ENCODE measurements around the gene ASIC1.

The ASIC1 gene

DNA sequence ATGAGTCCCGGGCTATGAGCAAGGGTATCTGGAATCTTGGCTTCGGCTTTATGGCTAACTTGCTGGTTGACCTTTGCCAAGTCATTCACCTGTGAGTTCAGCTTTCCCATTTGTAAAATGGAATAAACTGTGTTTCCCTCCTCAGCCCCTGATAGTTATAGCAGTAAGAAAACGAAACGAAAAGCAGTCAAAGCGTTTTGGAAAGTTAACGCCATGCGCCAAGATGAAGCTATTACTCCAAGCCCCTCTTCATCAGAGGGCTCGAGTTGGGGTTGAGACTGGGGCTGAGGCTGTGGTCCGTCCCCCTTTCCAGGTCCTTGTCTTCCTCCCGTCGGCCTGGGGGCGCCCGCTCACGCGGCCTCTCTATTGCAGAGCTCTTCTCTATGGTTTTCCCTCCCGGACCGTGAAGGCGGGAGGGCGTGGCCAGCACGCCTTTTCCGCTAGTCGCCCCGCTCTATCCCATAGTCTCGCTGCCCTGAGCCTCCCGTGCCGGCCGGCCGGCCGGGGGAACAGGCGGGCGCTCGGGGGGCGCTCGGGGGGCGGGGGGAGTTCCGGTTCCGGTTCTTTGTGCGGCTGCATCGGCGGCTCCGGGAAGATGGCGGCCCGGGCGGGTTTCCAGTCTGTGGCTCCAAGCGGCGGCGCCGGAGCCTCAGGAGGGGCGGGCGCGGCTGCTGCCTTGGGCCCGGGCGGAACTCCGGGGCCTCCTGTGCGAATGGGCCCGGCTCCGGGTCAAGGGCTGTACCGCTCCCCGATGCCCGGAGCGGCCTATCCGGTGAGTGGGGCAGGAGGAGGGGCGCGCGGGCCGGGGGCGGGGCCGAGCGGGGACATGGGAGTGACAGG, 27.6 kb downstream of the ASIC1 start, which contains the start of gene SMARCD1:
Gene SMARCD1 (plus strand): TSS at position 568 of the 840 bp plus-strand sequence. CDS start 28 bp downstream, at position 596.
- peak; percentile 91 for DNase-seq (ENCODE audit: low read depth)

DNA sequence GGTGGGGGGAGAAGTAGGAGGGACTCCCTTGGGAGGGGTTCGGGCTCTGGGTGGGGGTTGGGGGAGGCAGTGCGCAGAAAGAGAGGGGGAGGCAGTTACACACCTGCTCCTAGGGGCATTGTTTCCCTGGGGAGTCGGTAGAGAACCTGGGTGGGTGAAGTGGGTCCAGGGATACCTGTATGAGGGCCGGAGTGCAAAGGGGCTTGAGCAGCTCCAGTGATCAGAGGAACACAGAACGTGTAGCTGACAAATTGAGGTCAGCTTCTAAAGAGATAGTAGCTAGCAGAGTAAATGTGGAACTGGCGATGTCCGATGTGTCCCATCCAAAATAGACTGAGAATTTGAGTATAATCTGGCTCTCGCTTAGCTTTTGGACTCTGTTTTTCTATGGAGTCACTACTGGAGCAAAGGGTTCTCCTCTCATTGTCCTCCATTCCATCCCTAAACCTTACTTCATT, 28.2 kb downstream of the ASIC1 start:
- DNase-seq (ENCODE audit: low read depth) = no peak

DNA sequence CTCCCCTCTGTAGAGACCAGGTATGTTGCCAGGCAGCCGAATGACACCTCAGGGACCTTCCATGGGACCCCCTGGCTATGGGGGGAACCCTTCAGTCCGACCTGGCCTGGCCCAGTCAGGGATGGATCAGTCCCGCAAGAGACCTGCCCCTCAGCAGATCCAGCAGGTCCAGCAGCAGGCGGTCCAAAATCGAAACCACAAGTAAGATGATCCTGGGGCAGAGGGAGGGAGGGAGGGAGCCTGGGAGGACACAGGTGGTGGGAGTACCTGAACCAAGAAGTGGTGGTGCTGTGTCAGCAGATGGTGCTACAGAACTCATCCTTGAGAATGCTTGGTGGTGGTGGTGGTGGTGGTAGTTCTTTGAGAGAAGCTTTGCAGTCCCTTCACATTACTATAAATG, 28.8 kb downstream of the ASIC1 start:
- DNase-seq (ENCODE audit: low read depth) = no peak

DNA sequence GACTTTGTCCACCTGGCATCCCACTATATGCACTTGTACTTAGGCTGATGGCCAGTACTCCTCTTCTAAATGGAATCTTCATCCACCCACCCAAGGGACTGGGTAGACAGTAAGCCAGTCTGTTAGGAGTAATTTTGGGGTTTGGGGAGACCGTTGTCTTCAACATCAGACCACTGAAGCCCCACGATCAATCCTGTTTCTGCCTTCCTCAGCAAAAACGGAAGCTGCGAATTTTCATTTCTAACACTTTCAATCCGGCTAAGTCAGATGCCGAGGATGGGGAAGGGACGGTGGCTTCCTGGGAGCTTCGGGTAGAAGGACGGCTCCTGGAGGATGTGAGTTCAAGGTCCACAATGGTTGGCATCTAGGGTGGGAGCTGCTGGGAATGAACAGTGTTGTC, 29.8 kb downstream of the ASIC1 start:
- DNase-seq (ENCODE audit: low read depth) = no peak

DNA sequence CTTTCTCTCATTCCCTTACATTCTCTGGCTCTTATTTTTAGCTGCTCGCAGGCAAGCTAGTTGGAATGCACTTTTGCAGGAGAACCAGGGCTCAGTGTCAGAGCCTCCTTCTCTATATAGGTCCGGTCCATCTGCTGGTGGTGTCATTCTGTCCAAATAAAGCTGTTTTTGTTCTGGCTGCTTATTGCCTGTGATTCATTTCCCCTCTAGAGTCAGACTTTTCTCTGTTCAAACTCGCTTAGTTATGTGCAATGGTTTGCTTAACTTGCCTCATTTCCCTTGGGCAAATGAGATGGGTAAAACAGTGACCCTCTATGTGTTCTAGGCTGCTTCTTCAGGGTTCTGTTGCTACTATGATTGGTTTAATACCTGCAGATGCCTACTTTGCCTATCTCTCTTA, 30.6 kb downstream of the ASIC1 start:
- peak; percentile 75 for DNase-seq (ENCODE audit: low read depth)

DNA sequence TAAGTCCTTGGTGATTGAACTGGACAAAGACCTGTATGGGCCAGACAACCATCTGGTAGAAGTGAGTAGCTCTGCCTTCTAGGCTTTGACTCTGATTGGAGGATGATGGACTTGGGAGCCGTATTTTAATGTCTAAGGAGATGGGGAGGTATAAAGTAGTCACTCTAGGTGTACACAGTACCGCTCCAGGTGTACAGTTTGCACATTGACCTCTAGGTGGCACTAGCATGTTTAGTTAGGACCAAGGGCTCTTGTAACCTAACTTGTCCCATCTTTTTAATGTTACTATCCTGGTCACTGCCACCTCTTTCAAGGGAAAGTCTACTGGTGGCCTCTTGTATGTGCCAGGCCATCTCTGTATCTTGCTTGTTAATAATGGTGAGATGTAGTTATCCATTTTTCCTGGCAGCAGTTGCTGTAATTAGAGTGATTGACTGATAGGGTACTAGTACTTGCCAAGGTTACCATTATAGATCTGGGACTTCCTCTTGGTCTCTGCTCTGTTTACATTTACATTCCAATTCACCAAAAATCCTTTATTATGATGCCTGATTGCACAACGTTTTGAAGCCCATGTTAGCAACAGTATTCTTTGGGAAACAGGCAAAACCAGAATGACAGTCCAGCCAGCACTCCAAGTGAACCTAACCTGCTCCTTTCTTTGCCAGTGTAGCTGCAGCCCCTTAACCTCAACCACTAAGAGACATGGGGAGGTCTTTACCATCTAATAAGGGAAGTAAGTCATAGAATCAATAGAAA, 31.4 kb downstream of the ASIC1 start:
- DNase-seq (ENCODE audit: low read depth) = peak; percentile 66

DNA sequence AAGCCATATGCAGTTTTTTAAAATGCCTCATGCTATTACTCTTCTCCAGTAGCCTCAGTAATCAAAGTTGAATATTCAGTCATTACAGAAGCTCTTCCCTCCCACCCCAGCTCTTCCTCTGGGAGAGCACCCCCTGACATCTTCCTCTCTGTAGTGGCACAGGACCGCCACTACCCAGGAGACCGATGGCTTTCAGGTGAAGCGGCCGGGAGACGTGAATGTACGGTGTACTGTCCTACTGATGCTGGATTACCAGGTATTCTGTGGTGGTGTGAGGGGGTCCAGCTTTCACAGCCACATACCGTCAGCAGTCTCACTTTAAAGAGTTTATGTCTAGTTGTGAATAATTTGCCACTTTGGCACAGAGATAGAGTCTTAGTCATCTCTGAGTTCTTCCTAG, 32.3 kb downstream of the ASIC1 start:
- no peak for DNase-seq (ENCODE audit: low read depth)

DNA sequence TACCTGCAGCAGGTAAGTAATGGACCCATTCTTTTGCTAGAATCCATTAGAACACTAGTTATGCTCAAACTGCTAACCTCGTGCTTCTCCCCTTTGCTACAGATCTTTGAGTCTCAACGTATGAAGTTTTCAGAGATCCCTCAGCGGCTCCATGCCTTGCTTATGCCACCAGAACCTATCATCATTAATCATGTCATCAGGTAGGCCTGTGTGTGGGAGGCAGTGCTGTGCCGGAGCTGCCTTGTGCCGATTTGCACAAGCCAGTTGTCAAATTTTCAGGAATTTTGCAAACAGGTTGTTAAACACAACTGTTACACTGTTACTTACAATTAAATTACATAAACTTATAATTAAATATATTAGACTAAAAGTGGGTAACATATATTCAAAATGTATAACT, 33.0 kb downstream of the ASIC1 start:
- DNase-seq (ENCODE audit: low read depth) = no peak

DNA sequence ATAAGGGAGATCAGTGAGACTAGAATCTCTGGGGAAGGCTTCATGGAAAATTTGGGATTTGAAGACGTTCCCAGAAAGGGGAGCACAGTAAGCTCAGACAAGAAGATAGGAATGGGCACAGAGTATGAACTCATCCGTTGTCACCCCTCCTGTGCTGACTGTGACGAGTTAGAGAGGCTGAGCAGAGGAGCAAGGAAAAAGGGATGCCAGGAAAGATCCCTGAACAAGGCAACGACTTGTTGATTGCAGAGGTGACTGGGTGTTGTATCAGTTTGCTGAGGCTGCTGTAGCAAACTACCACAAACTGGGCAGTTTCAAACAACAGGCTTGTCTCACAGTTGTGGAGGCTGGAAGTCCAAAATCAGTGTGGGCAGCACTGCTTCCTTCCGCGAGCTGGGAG, 40.6 kb downstream of the ASIC1 start:
- no peak for DNase-seq (ENCODE audit: low read depth)

DNA sequence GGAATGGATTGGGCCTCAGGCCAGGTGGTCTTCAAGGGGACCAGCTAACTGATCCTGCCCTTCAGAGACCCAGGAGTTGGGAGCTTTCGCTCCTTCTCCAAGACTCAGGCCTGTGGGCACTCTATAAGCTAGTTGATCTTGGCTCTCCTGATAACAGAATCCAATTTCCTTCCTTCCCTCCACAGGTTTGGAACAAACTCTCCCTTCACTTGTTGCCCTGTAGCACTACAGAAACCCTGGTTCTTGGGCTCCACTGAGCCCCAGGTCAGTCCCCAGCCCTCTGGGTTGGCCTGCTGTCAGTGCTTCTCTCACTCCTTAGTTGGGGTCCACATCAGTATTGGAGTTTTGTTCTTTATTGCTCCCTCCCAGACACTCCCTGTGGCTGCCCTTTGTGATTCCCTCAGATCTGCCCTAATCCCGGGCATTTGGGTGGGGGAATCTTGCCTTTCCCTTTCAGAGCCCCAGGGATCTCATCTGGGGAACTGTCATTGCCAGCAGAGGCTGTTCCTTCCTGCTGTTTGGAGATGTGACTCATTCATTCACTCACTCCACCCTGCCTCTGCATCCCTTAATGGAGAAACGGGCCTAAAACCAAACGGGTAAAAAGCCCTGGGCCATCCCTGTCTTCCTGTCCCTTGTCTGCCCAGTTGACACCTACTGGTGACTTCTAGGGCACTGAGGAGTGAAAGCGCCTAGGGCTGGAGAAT, 42.1 kb downstream of the ASIC1 start:
- DNase-seq (ENCODE audit: low read depth) = peak; percentile 73

DNA sequence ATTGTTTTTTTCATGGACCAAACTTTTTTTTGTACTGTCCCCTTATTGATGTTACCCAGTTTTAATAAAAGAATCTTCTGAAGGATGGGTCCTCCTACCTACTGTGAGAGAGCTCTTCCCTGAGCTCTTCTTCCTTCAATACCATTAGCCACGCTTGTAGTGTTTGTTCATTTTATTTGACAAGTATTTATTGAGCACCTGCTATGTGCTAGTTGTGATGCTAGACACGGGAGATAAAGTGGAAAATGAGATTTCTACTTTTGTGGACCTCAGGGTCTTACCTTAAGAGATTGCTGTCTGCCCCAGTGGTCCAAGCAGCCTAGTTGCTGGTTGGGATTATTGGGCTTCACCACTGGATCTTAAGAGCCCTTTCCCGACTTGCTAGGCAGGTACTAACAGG, 43.2 kb downstream of the ASIC1 start:
- DNase-seq (ENCODE audit: low read depth) = no peak

DNA sequence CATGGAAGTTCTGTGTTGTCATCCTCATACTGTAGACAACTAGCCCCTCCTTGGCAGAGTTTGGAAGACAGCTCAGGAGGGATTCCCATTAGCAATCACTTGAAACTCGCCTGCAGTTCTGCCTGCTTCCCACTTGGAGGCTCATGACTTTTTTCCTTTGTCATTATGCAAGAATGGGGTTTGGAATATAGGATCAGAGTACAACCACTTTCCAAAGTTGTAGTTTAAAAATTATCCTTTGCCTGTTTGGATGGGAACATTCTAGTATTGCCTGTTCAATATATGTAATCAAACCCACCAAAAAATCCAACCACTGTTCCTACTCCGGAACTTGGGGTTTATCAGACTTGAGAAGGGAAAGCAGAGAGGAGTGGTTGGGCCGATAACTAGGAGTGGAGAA, 44.3 kb downstream of the ASIC1 start:
- peak; percentile 60 for DNase-seq (ENCODE audit: low read depth)

DNA sequence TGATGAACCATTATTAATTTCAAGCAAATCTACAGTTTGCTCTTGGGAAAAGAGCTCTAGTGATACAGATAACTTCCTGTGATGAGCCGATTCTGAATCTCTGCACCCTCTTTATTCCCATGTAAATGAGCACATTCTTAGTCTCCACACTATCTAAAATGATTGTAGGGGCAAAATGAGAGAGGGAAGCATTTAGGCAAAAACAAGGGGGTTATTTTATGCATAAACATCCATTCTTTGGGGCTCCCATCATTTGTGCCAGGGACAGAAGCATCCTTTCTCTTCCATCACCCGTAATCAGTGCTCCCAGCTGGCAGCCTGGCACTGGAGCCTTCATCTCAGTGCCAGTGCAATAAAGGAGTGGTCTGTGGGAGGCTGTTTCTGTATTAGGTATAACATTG, 44.7 kb downstream of the ASIC1 start:
- no peak for DNase-seq (ENCODE audit: low read depth)

DNA sequence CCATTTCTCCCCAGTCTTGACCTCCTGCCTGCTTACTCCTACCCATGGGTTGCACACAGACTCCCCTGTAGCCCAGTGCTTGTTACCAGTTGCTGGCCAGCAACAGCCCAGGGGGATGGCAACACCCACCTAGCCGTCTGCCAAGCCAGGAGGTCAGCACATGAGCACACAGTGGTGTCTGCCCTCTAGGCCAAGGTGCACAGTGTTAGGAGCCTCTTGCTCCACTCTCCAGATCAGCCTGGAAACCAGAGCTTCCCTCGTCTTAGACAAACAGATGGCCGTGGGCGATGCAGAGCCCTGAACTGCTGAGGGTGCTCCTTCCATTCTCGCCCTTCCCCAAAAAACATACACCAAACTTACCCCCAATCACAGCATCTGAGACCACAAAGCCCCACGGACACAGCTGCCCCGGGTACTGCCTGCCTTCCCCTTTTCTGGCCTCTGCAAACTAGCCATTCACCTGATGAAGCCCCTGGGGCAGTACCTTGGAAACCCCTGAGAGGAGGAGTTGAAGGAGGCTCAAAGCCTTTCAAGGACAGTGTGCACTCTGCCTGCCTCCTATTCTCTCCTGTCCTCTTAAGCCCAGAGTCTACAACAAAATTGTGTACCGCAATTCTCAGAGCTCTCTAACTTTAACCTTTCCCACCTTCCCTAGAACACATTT, 45.4 kb downstream of the ASIC1 start:
- DNase-seq (ENCODE audit: low read depth) = no peak

DNA sequence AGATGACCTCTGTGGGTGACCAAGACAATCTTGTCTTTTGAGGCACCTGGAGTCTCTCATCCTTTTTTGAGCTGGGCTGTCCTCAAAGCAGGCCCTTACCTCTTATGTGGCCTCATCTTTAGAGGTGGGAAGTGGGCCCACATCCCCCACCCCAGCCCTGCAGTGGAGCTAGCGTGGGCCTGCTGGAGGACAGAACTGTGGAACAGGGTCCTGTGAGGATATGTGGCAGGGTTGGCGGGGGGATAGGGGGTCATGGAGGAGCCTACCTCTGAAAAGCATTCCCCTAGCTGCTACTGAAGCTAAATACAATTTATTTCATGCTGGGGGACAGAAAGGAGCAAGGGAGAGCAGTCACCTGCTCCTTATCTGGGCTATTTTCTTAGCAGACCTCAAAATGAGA, 46.0 kb downstream of the ASIC1 start:
- no peak for DNase-seq (ENCODE audit: low read depth)

DNA sequence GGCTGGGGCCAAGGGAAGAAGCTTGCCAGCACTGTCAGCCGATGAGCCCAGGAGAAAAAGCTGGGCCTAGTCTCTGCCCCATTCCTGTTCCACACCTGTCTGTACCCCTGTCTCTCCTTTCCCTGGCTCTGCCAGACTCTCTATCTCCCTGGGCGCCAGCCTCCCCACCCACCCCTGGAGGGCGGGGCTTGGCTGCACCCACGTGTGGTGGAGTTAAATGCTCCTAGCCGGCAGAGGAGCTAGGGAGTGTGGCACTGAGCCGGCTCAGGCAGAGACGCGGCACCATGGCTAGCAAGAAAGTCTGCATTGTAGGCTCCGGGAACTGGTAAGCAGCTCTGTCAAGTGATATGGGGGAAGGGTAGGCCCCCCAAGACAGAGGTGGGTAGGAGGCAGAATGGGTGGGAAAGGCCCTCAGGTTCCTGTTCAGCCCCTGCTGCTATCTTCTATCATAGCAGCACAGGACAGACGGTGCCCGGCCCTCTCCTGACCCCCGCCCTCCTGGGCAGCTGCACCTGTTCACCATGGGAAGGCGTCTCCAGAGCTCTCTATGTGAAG, 46.4 kb downstream of the ASIC1 start, which contains the start of gene GPD1:
Gene GPD1 (plus strand): TSS at position 242 of the 555 bp plus-strand sequence. CDS start 43 bp downstream, at position 285.
- DNase-seq (ENCODE audit: low read depth) = peak; percentile 54

DNA sequence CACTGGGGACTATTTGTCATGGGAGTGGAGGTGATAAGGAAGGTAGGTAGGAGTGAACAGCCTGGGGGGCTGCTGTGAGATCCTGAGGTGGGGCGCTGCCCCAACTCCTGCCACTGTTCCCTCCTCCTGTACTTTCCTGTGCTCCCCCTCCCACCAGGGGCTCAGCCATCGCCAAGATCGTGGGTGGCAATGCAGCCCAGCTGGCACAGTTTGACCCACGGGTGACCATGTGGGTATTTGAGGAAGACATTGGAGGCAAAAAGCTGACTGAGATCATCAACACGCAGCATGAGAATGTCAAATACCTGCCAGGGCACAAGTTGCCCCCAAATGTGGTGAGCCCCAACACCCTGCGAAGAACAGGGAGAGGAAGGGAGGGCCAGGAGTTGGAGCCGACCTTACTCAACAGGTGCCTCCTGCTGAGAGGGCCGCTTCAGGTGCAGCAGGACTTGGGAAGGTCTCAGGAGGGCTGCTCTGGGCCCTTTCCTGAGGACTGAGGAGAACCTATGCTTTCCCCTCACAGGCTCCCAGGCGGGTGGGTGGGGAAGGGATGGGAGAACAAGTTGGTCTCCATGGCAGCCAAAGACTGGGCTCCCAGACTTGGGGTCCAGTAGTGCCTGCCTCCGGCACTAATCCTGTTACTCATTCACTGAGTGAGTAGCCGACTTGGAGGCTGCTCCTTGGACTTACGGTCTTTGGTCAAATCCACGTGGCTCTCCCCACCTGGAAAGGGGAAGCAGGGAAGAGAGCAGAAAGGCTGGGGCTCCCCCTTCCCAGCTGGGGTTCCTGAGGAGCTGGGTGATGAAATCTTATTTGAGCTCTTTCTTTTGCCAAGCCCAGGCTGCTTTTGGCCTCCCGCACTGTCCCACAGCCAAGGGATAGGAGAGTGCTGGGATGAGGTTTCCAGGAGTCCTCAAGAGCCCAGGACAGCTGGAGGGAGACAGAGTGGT, 47.3 kb downstream of the ASIC1 start:
- DNase-seq (ENCODE audit: low read depth) = no peak

DNA sequence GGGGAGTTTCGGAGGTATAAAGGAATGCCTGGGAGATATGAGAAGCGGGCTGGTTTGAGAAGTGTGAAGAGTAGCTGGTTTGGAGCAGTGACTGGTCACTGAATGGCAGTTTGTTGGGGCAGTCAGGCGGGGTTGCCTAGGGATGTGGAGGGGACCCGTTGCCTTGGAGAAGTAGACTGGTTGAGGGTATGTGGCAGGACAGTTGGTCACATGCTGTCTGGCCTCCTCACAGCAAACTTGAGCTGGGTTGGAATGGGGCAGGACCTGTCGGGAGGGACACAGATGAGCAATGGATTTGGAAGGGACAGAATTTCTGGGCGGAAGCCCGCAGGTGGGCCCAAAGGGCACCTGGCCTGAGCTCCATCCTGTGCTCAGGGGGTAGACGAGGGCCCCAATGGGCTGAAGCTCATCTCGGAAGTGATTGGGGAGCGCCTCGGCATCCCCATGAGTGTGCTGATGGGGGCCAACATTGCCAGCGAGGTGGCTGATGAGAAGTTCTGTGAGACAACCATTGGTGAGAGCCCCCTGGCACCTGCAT, 48.6 kb downstream of the ASIC1 start:
- DNase-seq (ENCODE audit: low read depth) = no peak

DNA sequence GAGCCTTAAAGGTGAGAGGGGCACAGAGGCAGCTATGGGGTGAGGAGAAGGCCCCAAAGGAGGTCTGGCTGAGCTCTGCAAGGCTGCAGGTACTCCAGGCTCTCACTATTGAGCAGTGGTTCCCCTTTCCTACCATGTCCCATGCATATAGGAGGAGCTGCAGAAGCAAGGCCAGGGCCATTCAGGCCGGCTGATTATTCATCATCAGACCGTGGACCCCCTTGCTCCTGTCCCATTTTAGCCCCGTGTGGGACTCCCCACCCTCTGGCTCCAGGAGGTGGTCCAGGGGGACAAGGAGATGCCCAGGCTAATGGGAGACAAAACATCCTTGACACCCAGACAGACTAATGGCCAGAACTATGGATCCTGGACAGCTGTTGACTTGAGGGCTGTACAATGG, 49.5 kb downstream of the ASIC1 start:
- no peak for DNase-seq (ENCODE audit: low read depth)
